Testis (tissue), 3 donors: ENCODE measurements around the gene VSIG10L. TPM values are rescaled to one million over a fixed set of nuclear protein-coding genes. Genes with fewer than 3 reads are reported as not detected.

Source experiments
- DNase-seq: peaks from one replicate; pipeline ENCODE4 v3.0.0-alpha.2; 2019
- H3K27ac ChIP-seq, 2 donors: fragments of 200-600 bp; sonication (generic); one replicate each; pipeline ENCODE4 v1.5.1; 2019
- H3K27me3 ChIP-seq: fragments of 200-600 bp; sonication (generic); one replicate; pipeline ENCODE4 v1.5.1; 2019
- H3K36me3 ChIP-seq: fragments of 200-600 bp; sonication (generic); one replicate; pipeline ENCODE4 v1.5.1; 2017; ENCODE audit warnings: low read depth; ENCODE audit errors: missing control alignments
- H3K4me1 ChIP-seq: fragments of 200-600 bp; sonication (generic); one replicate; pipeline ENCODE4 v1.5.1; 2019
- H3K4me3 ChIP-seq, 2 donors: fragments of 200-600 bp; sonication (generic); one replicate each; pipeline ENCODE4 v1.5.1; 2017 to 2019
- H3K9me3 ChIP-seq: fragments of 200-600 bp; sonication (generic); one replicate; pipeline ENCODE4 v1.5.1; 2017
- POLR2A ChIP-seq: fragments of 450-650 bp; IDR thresholded peaks from one replicate; pipeline ENCODE4 v1.6.1; 2017; ENCODE audit warnings: antibody characterized with exemption, mild to moderate bottlenecking, moderate library complexity
- WGBS, 2 donors: methylation state at CpG; one replicate each; pipeline ENCODE4 v1.1.5; 2018; 5-methylcytosine and 5-hydroxymethylcytosine counted together
- intact Hi-C: fragments of 100-400 bp; cut with DNase I; formaldehyde crosslinking; loops from one replicate; pipeline ENCODE4 v1.15.1; 2023; ENCODE audit warnings: low total_unique reads
- polyA plus RNA-seq: library from polyadenylated mRNA; stranded (reverse); fragments of 350-450 nt; fragmentation: Illumina TruSeq; extraction: RNeasy Lipid Tissue Mini Kit (QIAGEN cat#74804); gene quantifications from one replicate; pipeline ENCODE4 v1.2.3, GENCODE V29; 2014; ENCODE audit warnings: low read depth, low replicate concordance; ENCODE audit not compliant: insufficient read depth
- total RNA-seq, 2 donors: library from RNA; depleted of rRNA; stranded (reverse); fragments of >200 nt; gene quantifications; one replicate each; pipeline ENCODE4 v1.2.3, GENCODE V29; 2016
- TF ChIP-seq, protein P1 (sequence below), 3 experiments: fragments of 450-650 bp in 2 of 3; fragments of 200-600 bp in 1 of 3; sonication (generic) in 1 of 3; IDR thresholded peaks; one replicate each; pipeline ENCODE4 v1.5.1; 2016 to 2019; ENCODE audit warnings: antibody characterized with exemption in 3 of 3, mild to moderate bottlenecking in 2 of 3, moderate library complexity in 1 of 3

Gene VSIG10L
- total and polyA plus RNA-seq, 3 donors from 2014 or later = 5.8 to 12.0 (median 10.5) TPM

GRCh38 chr19:51293571-51294210, 48.2 kb downstream of the VSIG10L start:
- H3K9me3 ChIP-seq = no peaks in the 10 kb centered on the region
- TF ChIP-seq, protein P1, sequence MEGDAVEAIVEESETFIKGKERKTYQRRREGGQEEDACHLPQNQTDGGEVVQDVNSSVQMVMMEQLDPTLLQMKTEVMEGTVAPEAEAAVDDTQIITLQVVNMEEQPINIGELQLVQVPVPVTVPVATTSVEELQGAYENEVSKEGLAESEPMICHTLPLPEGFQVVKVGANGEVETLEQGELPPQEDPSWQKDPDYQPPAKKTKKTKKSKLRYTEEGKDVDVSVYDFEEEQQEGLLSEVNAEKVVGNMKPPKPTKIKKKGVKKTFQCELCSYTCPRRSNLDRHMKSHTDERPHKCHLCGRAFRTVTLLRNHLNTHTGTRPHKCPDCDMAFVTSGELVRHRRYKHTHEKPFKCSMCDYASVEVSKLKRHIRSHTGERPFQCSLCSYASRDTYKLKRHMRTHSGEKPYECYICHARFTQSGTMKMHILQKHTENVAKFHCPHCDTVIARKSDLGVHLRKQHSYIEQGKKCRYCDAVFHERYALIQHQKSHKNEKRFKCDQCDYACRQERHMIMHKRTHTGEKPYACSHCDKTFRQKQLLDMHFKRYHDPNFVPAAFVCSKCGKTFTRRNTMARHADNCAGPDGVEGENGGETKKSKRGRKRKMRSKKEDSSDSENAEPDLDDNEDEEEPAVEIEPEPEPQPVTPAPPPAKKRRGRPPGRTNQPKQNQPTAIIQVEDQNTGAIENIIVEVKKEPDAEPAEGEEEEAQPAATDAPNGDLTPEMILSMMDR (IDR thresholded peaks at IDR 0.05) = no peak
- TF ChIP-seq POLR2A = no peak
- no peak overlapping the region for H3K4me3 ChIP-seq
- no peaks in the 10 kb centered on the region for H3K4me1 ChIP-seq
- H3K27ac ChIP-seq = no peak overlapping the region
- no peaks in the 10 kb centered on the region for H3K27me3 ChIP-seq
- 64 to 81% methylated on average over 5 to 14 of the region's 14 CpGs for WGBS, 2 donors
- no peak for DNase-seq
- H3K36me3 ChIP-seq = no peaks in the 10 kb centered on the region
- intact Hi-C loops = no loop called here

- no peak overlapping the region for H3K27ac ChIP-seq
- no peaks in the 10 kb centered on the region for H3K9me3 ChIP-seq
- intact Hi-C loops = no loop called here
- H3K27me3 ChIP-seq = no peaks in the 10 kb centered on the region
- no peaks in the 10 kb centered on the region for H3K4me1 ChIP-seq
- WGBS, 2 donors = 59 to 62% methylated on average over 11 of the region's 11 CpGs
- H3K36me3 ChIP-seq = no peaks in the 10 kb centered on the region
- H3K4me3 ChIP-seq = no peak overlapping the region
- DNase-seq = no peak
- TF ChIP-seq POLR2A = no peak
- TF ChIP-seq, protein P1 (IDR thresholded peaks at IDR 0.05) = no peak
Measured at GRCh38 chr19:51292971-51293370, 49.0 kb downstream of the VSIG10L start.

DNA sequence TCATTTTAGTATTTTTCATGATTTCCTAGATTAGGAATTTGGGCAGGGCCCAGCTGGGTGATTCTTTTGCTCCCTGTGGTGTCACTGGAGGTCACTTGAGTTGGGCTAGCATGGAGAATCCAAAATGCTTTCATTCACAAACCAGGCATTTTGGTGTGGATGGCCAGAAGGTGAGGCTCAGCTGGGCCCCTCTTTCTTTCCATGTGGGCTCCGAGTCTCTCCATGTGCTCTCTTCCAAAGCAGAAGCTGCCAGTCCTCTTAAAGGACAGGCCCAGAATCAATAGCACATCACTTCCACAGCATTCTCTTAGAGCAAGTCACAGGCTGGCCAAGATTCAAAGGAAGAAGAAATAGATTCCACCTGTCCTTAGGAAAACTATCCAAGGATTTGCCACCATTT, 52.3 kb downstream of the VSIG10L start:
- WGBS, 2 donors = 85 to 87% methylated on average over 1 of the region's 1 CpG
- intact Hi-C loops = no loop called here
- no peak overlapping the region for H3K27ac ChIP-seq
- TF ChIP-seq POLR2A = no peak
- TF ChIP-seq, protein P1 (IDR thresholded peaks at IDR 0.05) = no peak
- no peaks in the 10 kb centered on the region for H3K4me1 ChIP-seq
- no peak for DNase-seq
- no peaks in the 10 kb centered on the region for H3K27me3 ChIP-seq
- no peaks in the 10 kb centered on the region for H3K36me3 ChIP-seq
- no peak overlapping the region for H3K4me3 ChIP-seq
- no peaks in the 10 kb centered on the region for H3K9me3 ChIP-seq

DNA sequence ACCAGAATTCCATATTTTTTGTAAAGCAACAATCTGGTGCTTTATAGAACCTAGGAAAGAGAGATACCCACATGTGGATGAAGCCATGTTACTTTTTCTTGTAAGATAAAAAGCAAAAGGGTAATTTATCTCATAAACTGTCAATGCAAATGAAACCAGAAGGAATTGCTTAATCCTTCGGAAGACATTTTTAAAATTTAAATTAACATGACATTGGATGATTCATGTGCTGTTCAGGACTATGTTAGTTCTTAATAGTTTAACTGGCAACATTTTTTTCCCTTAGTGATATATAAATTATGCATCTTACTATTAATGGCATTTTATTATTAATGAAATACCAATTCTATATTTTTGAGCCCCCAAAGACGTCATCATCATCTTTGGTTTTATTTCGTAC, 56.3 kb downstream of the VSIG10L start:
- no peak for DNase-seq
- no peak overlapping the region for H3K27ac ChIP-seq
- TF ChIP-seq POLR2A = no peak
- TF ChIP-seq, protein P1 (IDR thresholded peaks at IDR 0.05) = no peak
- no peak overlapping the region for H3K4me3 ChIP-seq
- 78 to 84% methylated on average over 3 of the region's 3 CpGs for WGBS, 2 donors
- H3K4me1 ChIP-seq = no peaks in the 10 kb centered on the region
- H3K27me3 ChIP-seq = no peaks in the 10 kb centered on the region
- H3K9me3 ChIP-seq = no peaks in the 10 kb centered on the region
- H3K36me3 ChIP-seq = no peaks in the 10 kb centered on the region
- intact Hi-C loops = no loop called here

- H3K27me3 ChIP-seq = no peaks in the 10 kb centered on the region
- 81 to 88% methylated on average over 3 to 4 of the region's 4 CpGs for WGBS, 2 donors
- H3K4me3 ChIP-seq = no peak overlapping the region
- no peak overlapping the region for H3K27ac ChIP-seq
- no peak for DNase-seq
- H3K4me1 ChIP-seq = no peaks in the 10 kb centered on the region
- H3K36me3 ChIP-seq = no peaks in the 10 kb centered on the region
- intact Hi-C loops = no loop called here
- no peaks in the 10 kb centered on the region for H3K9me3 ChIP-seq
- TF ChIP-seq, protein P1 (IDR thresholded peaks at IDR 0.05) = no peak
- TF ChIP-seq POLR2A = no peak
Measured at GRCh38 chr19:51282335-51282734, 59.6 kb downstream of the VSIG10L start.
